Measurements from ENCODE around the gene IL1RN.

Gene IL1RN

GRCh38 chr2:113136828-113137775, 9.7 kb downstream of the IL1RN start:
- no peaks in the 10 kb centered on the region for H3K27me3 ChIP-seq (replicated peaks; ENCODE audit: control insufficient read depth, insufficient read depth, low read length)
- no peak for DNase-seq (ENCODE audit: extremely low read depth, insufficient read length)
- H3K4me3 ChIP-seq (replicated peaks; ENCODE audit: low read depth, low read length), result no peak overlapping the region
- TF ChIP-seq CTCF (IDR thresholded peaks at IDR 0.05; ENCODE audit: insufficient read depth, low read length, poor library complexity, severe bottlenecking), result peak; percentile 69
- H3K36me3 ChIP-seq (ENCODE audit: control insufficient read depth, insufficient read depth, low read length), result no peaks in the 10 kb centered on the region

- H3K36me3 ChIP-seq (ENCODE audit: control insufficient read depth, insufficient read depth, low read length), result no peaks in the 10 kb centered on the region
These were observed 10.4 kb downstream of the IL1RN start for GRCh38 chr2:113137827-113138226.

GRCh38 chr2:113138428-113139322, 11.3 kb downstream of the IL1RN start:
- Histone ChIP-seq H3K36me3 (ENCODE audit: control insufficient read depth, insufficient read depth, low read length) (no peaks in the 10 kb centered on the region), H3K4me3 (replicated peaks; ENCODE audit: low read depth, low read length) (no peak overlapping the region), H3K27me3 (replicated peaks; ENCODE audit: control insufficient read depth, insufficient read depth, low read length) (no peaks in the 10 kb centered on the region)
- DNase-seq (ENCODE audit: extremely low read depth, insufficient read length), result peak; percentile 47
- peak; percentile 66 for TF ChIP-seq CTCF (IDR thresholded peaks at IDR 0.05; ENCODE audit: insufficient read depth, low read length, poor library complexity, severe bottlenecking)

More at GRCh38 chr2:113137827-113138226, 10.4 kb downstream of the IL1RN start:
- TF ChIP-seq CTCF (IDR thresholded peaks at IDR 0.05; ENCODE audit: insufficient read depth, low read length, poor library complexity, severe bottlenecking), result no peak
- no peak for DNase-seq (ENCODE audit: extremely low read depth, insufficient read length)
- H3K27me3 ChIP-seq (replicated peaks; ENCODE audit: control insufficient read depth, insufficient read depth, low read length), result no peaks in the 10 kb centered on the region
- no peak overlapping the region for H3K4me3 ChIP-seq (replicated peaks; ENCODE audit: low read depth, low read length)

- no peaks in the 10 kb centered on the region for H3K36me3 ChIP-seq (ENCODE audit: control insufficient read depth, insufficient read depth, low read length)
- no peak overlapping the region for H3K4me3 ChIP-seq (replicated peaks; ENCODE audit: low read depth, low read length)
- no peak for TF ChIP-seq CTCF (IDR thresholded peaks at IDR 0.05; ENCODE audit: insufficient read depth, low read length, poor library complexity, severe bottlenecking)
- H3K27me3 ChIP-seq (replicated peaks; ENCODE audit: control insufficient read depth, insufficient read depth, low read length), result no peaks in the 10 kb centered on the region
- DNase-seq (ENCODE audit: extremely low read depth, insufficient read length), result no peak
These were observed 14.1 kb downstream of the IL1RN start for GRCh38 chr2:113141451-113141850.

- TF ChIP-seq CTCF (IDR thresholded peaks at IDR 0.05; ENCODE audit: insufficient read depth, low read length, poor library complexity, severe bottlenecking), result no peak
- Histone ChIP-seq H3K36me3 (ENCODE audit: control insufficient read depth, insufficient read depth, low read length) (no peaks in the 10 kb centered on the region), H3K4me3 (replicated peaks; ENCODE audit: low read depth, low read length) (no peak overlapping the region), H3K27me3 (replicated peaks; ENCODE audit: control insufficient read depth, insufficient read depth, low read length) (no peaks in the 10 kb centered on the region)
- no peak for DNase-seq (ENCODE audit: extremely low read depth, insufficient read length)
These were observed 14.9 kb downstream of the IL1RN start for GRCh38 chr2:113142290-113142689.

All from GM06990 (cell line).